H1 (cell line): Measurements from ENCODE around the gene MAP4K1. TPM values are rescaled to one million over a fixed set of nuclear protein-coding genes. Genes with fewer than 3 reads are reported as not detected.

Experiments used
- CTCF ChIA-PET: fragments of 300-600 bp; sonication (Branson Sonifier 250); formaldehyde crosslinking; loops from one replicate; lab custom pipeline; 2021; ENCODE audit not compliant: partially characterized antibody; lab: Charles Lee
- POLR2A ChIA-PET: fragments of 300-600 bp; sonication (Branson Sonifier 250); formaldehyde crosslinking; loops from one replicate; lab custom pipeline; 2021; ENCODE audit warnings: inconsistent platforms; ENCODE audit not compliant: partially characterized antibody; lab: Charles Lee
- DNase-seq, 2 experiments: peaks; one replicate each; pipeline versions ENCODE4 v3.0.0 to v3.0.0-alpha.2; 2010 to 2022; ENCODE audit warnings: low spot score in 2 of 2, low read depth in 1 of 2, mixed read lengths in 1 of 2
- FAIRE-seq: peaks from 2 replicates; lab custom pipeline; 2011; peaks lifted over from hg19 to GRCh38; lab: Jason Lieb, UNC
- H2AFZ ChIP-seq: 2 replicates; pipeline ENCODE4 v1.8.1; 2012; ENCODE audit warnings: low read length, inconsistent platforms
- H2AK5ac ChIP-seq: 2 replicates; pipeline ENCODE4 v1.6.1; 2013; ENCODE audit warnings: low read depth, low read length
- H2BK120ac ChIP-seq: replicated peaks from 2 replicates; pipeline ENCODE3; 2013; ENCODE audit warnings: low read depth, low read length, inconsistent platforms
- H2BK12ac ChIP-seq: 2 replicates; pipeline ENCODE4 v1.6.1; 2013; ENCODE audit warnings: low read depth, low read length
- H2BK15ac ChIP-seq: 2 replicates; pipeline ENCODE4 v1.6.1; 2013; ENCODE audit warnings: low read length
- H2BK20ac ChIP-seq: 2 replicates; pipeline ENCODE4 v1.6.1; 2013; ENCODE audit warnings: low read length
- H2BK5ac ChIP-seq: 2 replicates; pipeline ENCODE4 v1.6.1; 2013; ENCODE audit warnings: low read depth, low read length
- H3K14ac ChIP-seq: 2 replicates; pipeline ENCODE4 v1.6.1; 2013; ENCODE audit warnings: inconsistent platforms; ENCODE audit not compliant: insufficient read length
- H3K18ac ChIP-seq: 2 replicates; pipeline ENCODE4 v1.6.1; 2013; ENCODE audit warnings: low read length; ENCODE audit errors: extremely low read depth
- H3K23ac ChIP-seq: 2 replicates; pipeline ENCODE4 v1.6.1; 2013; ENCODE audit warnings: inconsistent platforms; ENCODE audit not compliant: insufficient read length
- H3K23me2 ChIP-seq: 2 replicates; pipeline ENCODE4 v1.6.1; 2013; ENCODE audit warnings: low read depth, low read length
- H3K27ac ChIP-seq: 2 replicates; pipeline ENCODE4 v1.6.1; 2011; ENCODE audit warnings: low read depth, low read length, inconsistent platforms
- H3K27me3 ChIP-seq, 4 experiments: replicated peaks in 1 of 4; 1 replicate in 1 of 4; 2 replicates in 3 of 4; pipeline versions ENCODE4 v1.6.1 to v1.8.1; 2011 to 2013; ENCODE audit warnings: low read length in 3 of 4, mild to moderate bottlenecking in 3 of 4, inconsistent platforms in 2 of 4, mixed read lengths in 2 of 4, moderate library complexity in 1 of 4; ENCODE audit not compliant: control insufficient read depth in 3 of 4, insufficient read depth in 3 of 4; ENCODE audit errors: extremely low read depth in 1 of 4
- H3K36me3 ChIP-seq, 4 experiments: 2 replicates each; pipeline versions ENCODE4 v1.6.1 to v1.8.1; 2011 to 2013; ENCODE audit warnings: mild to moderate bottlenecking in 4 of 4, low read length in 3 of 4, moderate library complexity in 2 of 4, control low read depth in 1 of 4, inconsistent platforms in 1 of 4; ENCODE audit not compliant: insufficient read depth in 4 of 4, control insufficient read depth in 2 of 4
- H3K4ac ChIP-seq: replicated peaks from 2 replicates; pipeline ENCODE3; 2013; ENCODE audit warnings: low read length, low read depth, mixed read lengths, inconsistent platforms; ENCODE audit not compliant: insufficient read length
- H3K4me1 ChIP-seq, 4 experiments: replicated peaks in 1 of 4; 1 replicate in 1 of 4; 2 replicates in 3 of 4; pipeline versions ENCODE4 v1.6.1 to v1.8.1; 2011 to 2013; ENCODE audit warnings: low read length in 3 of 4, inconsistent platforms in 2 of 4, mixed read lengths in 1 of 4; ENCODE audit not compliant: insufficient read depth in 4 of 4, control insufficient read depth in 3 of 4
- H3K4me2 ChIP-seq, 2 experiments: 2 replicates each; pipeline versions ENCODE4 v1.6.1 to v1.8.1; 2011 to 2013; ENCODE audit warnings: low read depth in 2 of 2, low read length in 2 of 2, control low read depth in 1 of 2, inconsistent platforms in 1 of 2, mild to moderate bottlenecking in 1 of 2; ENCODE audit not compliant: insufficient read depth in 1 of 2
- H3K4me3 ChIP-seq, 4 experiments: fragments of 200-600, 300-600 bp in 1 of 4; sonication (generic), shearing (Covaris generic), sonication (Bioruptor Twin) in 1 of 4; 2 replicates each; pipeline versions ENCODE4 v1.5.1 to v1.8.1; 2011 to 2016; ENCODE audit warnings: low read length in 4 of 4, low read depth in 3 of 4, control low read depth in 2 of 4, inconsistent platforms in 2 of 4, mild to moderate bottlenecking in 2 of 4, mixed read lengths in 1 of 4, moderate library complexity in 1 of 4; ENCODE audit not compliant: insufficient read depth in 2 of 4; ENCODE audit errors: extremely low read depth in 1 of 4
- H3K56ac ChIP-seq: replicated peaks from 2 replicates; pipeline ENCODE3; 2013; ENCODE audit warnings: low read depth, mild to moderate bottlenecking, mixed read lengths, low read length, inconsistent platforms; ENCODE audit not compliant: insufficient read length
- H3K79me1 ChIP-seq: 2 replicates; pipeline ENCODE4 v1.6.1; 2013; ENCODE audit warnings: low read depth, low read length, control low read depth
- H3K79me2 ChIP-seq, 2 experiments: 2 replicates each; pipeline versions ENCODE4 v1.6.1 to v1.8.1; 2012 to 2013; ENCODE audit warnings: low read length in 2 of 2, mild to moderate bottlenecking in 2 of 2, inconsistent platforms in 1 of 2; ENCODE audit not compliant: insufficient read depth in 2 of 2, control insufficient read depth in 1 of 2
- H3K9ac ChIP-seq, 4 experiments: replicated peaks in 1 of 4; 1 replicate in 1 of 4; 2 replicates in 3 of 4; pipeline versions ENCODE4 v1.6.1 to v1.8.1; 2011 to 2013; ENCODE audit warnings: low read depth in 3 of 4, low read length in 3 of 4, control low read depth in 2 of 4, mild to moderate bottlenecking in 2 of 4, moderate library complexity in 2 of 4, inconsistent platforms in 1 of 4; ENCODE audit errors: extremely low read depth in 1 of 4
- H3K9me3 ChIP-seq, 2 experiments: 2 replicates each; pipeline versions ENCODE4 v1.6.1 to v1.8.1; 2012 to 2013; ENCODE audit warnings: mild to moderate bottlenecking in 2 of 2, moderate library complexity in 2 of 2, control low read depth in 1 of 2, inconsistent platforms in 1 of 2, low read depth in 1 of 2, low read length in 1 of 2, mixed read lengths in 1 of 2; ENCODE audit not compliant: insufficient read depth in 2 of 2
- H4K20me1 ChIP-seq, 2 experiments: replicated peaks in 1 of 2; 2 replicates each; pipeline versions ENCODE3 to v1.8.1; 2011 to 2013; ENCODE audit warnings: inconsistent platforms in 2 of 2, low read length in 2 of 2, mild to moderate bottlenecking in 1 of 2; ENCODE audit not compliant: insufficient read depth in 2 of 2, control insufficient read depth in 1 of 2
- H4K5ac ChIP-seq: 2 replicates; pipeline ENCODE4 v1.6.1; 2013; ENCODE audit warnings: low read length, low read depth, mixed read lengths, inconsistent platforms; ENCODE audit not compliant: insufficient read length
- H4K8ac ChIP-seq: 2 replicates; pipeline ENCODE4 v1.8.0; 2013; ENCODE audit warnings: mild to moderate bottlenecking, moderate library complexity, low read length, inconsistent platforms; ENCODE audit not compliant: insufficient read depth; ENCODE audit errors: extremely low read depth
- H4K91ac ChIP-seq: replicated peaks from 2 replicates; pipeline ENCODE3; 2013; ENCODE audit warnings: low read length, mixed read lengths, inconsistent platforms; ENCODE audit not compliant: insufficient read length
- ATF2 ChIP-seq: IDR thresholded peaks from 2 replicates; pipeline ENCODE4 v1.6.1; 2012; ENCODE audit warnings: low read length, inconsistent platforms
- CHD1 ChIP-seq: IDR thresholded peaks from 2 replicates; pipeline ENCODE4 v1.6.1; 2012; ENCODE audit warnings: low read depth, low read length, improper control_type of control experiment
- CTCF ChIP-seq, 3 experiments: IDR thresholded peaks; 1 replicate in 2 of 3; 2 replicates in 1 of 3; pipeline versions ENCODE4 v1.5.1 to v1.6.1; 2011; ENCODE audit warnings: low read length in 3 of 3, mild to moderate bottlenecking in 3 of 3, inconsistent platforms in 2 of 3, low read depth in 1 of 3, moderate library complexity in 1 of 3; ENCODE audit not compliant: insufficient read depth in 1 of 3; ENCODE audit errors: control extremely low read depth in 1 of 3
- EP300 ChIP-seq, 2 experiments: IDR thresholded peaks; 1 replicate in 1 of 2; 2 replicates in 1 of 2; pipeline ENCODE4 v1.6.1; 2011 to 2012; ENCODE audit warnings: low read depth in 2 of 2, low read length in 2 of 2, mild to moderate bottlenecking in 2 of 2, borderline replicate concordance in 1 of 2, inconsistent platforms in 1 of 2, moderate library complexity in 1 of 2
- JUND ChIP-seq: IDR thresholded peaks from 2 replicates; pipeline ENCODE4 v1.6.1; 2011; ENCODE audit warnings: mild to moderate bottlenecking, improper control_type of control experiment, low read length
- MAFK ChIP-seq: IDR thresholded peaks from 2 replicates; pipeline ENCODE4 v1.6.1; 2012; ENCODE audit warnings: low read depth, mild to moderate bottlenecking, improper control_type of control experiment, low read length
- POLR2AphosphoS5 ChIP-seq: IDR thresholded peaks from 2 replicates; pipeline ENCODE4 v1.6.1; 2011; ENCODE audit warnings: low read depth, low read length
- RBBP5 ChIP-seq: IDR thresholded peaks from 2 replicates; pipeline ENCODE4 v1.7.1; 2012; ENCODE audit warnings: low read depth, mild to moderate bottlenecking, inconsistent platforms, low read length, moderate library complexity, borderline replicate concordance
- SIRT6 ChIP-seq: IDR thresholded peaks from one replicate; pipeline ENCODE4 v1.7.1; 2012; ENCODE audit warnings: low read length, inconsistent platforms
- SP4 ChIP-seq: IDR thresholded peaks from 2 replicates; pipeline ENCODE4 v1.6.1; 2012; ENCODE audit warnings: low read length, inconsistent platforms
- WGBS, 2 experiments: shearing (Covaris generic) in 1 of 2; methylation state at CpG; one replicate each; pipeline versions ENCODE4 v1.1.6 to v1.1.7; 2013 to 2015; ENCODE audit warnings: low lambda C conversion rate in 2 of 2, mixed read lengths in 2 of 2, inconsistent platforms in 1 of 2, low coverage in 1 of 2, missing lambda C conversion rate in 1 of 2; ENCODE audit not compliant: insufficient replicate concordance in 2 of 2, insufficient coverage in 1 of 2, insufficient read length in 1 of 2; ENCODE audit errors: extremely low coverage in 1 of 2, missing lambda C conversion rate in 1 of 2; 5-methylcytosine and 5-hydroxymethylcytosine counted together
- polyA plus RNA-seq, 7 experiments: library from polyadenylated mRNA; depleted of rRNA in 3 of 7; stranded (reverse) in 5 of 7; unstranded in 2 of 7; fragments of >200 nt in 5 of 7; fragments of 200-250 nt in 2 of 7; gene quantifications; 1 replicate in 5 of 7; 2 replicates in 1 of 7; 4 replicates in 1 of 7; pipeline versions ENCODE4 v1.2.1 to v1.2.3, GENCODE V29; 2011 to 2013; ENCODE audit warnings: missing spikeins in 2 of 7, mixed read lengths in 2 of 7
- total RNA-seq: library from RNA; stranded (reverse); fragmentation: NEBNext Ultra II Directional; extraction: Animal tissue kit (Norgen Biotek cat#: 25700); gene quantifications from 2 replicates; pipeline ENCODE4 v1.2.1, GENCODE V29; 2021

MAP4K1 gene
- total and polyA plus RNA-seq, 2 of the 8 experiments (the other 6 are each of a cell fraction or from before 2014, with no cell fraction given): 9.0 to 10.4 TPM

GRCh38 chr19:38629568-38629967 lies 11.8 kb upstream of the MAP4K1 start:
- Histone ChIP-seq H3K36me3 (peaks cover 12 to 64% (median 40%) of the 10 kb centered on the region in 4 experiments), H3K4ac (no peak overlapping the region), H3K18ac (no peak overlapping the region), H4K5ac (no peak overlapping the region), H3K4me1 (no peaks in the 10 kb centered on the region), H2BK5ac (no peak overlapping the region), H3K14ac (no peak overlapping the region), H3K27ac (no peak overlapping the region), H2AK5ac (no peak overlapping the region), H3K4me2 (no peak overlapping the region), H3K56ac (no peak overlapping the region), H2BK120ac (no peak overlapping the region), H3K9ac (no peak overlapping the region), H2AFZ (no peak overlapping the region), H3K9me3 (no peaks in the 10 kb centered on the region), H2BK15ac (no peak overlapping the region), H4K8ac (no peak overlapping the region), H3K23ac (no peak overlapping the region), H3K4me3 (no peak overlapping the region), H4K20me1 (peaks cover 0 to 2% of the 10 kb centered on the region in 2 experiments), H3K79me2 (no peaks in the 10 kb centered on the region), H2BK12ac (no peak overlapping the region), H3K27me3 (no peaks in the 10 kb centered on the region), H4K91ac (no peak overlapping the region), H2BK20ac (no peak overlapping the region), H3K23me2 (no peaks in the 10 kb centered on the region), H3K79me1 (no peaks in the 10 kb centered on the region)
- FAIRE-seq (no peak), DNase-seq (no peak)
- POLR2A ChIA-PET: interaction anchor here (1.0 to 3.2 kb wide), 2 partner anchors 10 to 12 kb away, joined by 4 to 12 read pairs; partner anchors contain the start of genes EIF3K and MAP4K1
- 96% methylated on average over 6 of the region's 6 CpGs; no CpG with 5 or more reads in 1 of the 2 experiments for WGBS, 2 experiments
- CTCF ChIA-PET: interaction anchor here (0.6 kb wide), 1 partner anchor 85 kb away, joined by 3 read pairs; no protein-coding TSS in a partner anchor
- TF ChIP-seq RBBP5: no peak
- TF ChIP-seq EP300 (IDR thresholded peaks at IDR 0.05; ENCODE audit: borderline replicate concordance in 1 of 2, low read depth in 2 of 2, low read length in 2 of 2): no peak
- TF ChIP-seq POLR2AphosphoS5: no peak
- TF ChIP-seq SIRT6: no peak
- no peak for TF ChIP-seq SP4
- TF ChIP-seq CTCF (IDR thresholded peaks at IDR 0.05; ENCODE audit: control extremely low read depth in 1 of 3, insufficient read depth in 1 of 3, low read depth in 1 of 3, low read length in 3 of 3): no peak
- TF ChIP-seq JUND: no peak
- no peak for TF ChIP-seq ATF2
- TF ChIP-seq MAFK: no peak
- no peak for TF ChIP-seq CHD1
